GM12873 (cell line): ENCODE measurements around the gene NUP188.

Experiments
- CTCF ChIP-seq: IDR thresholded peaks from 2 replicates; pipeline ENCODE4 v1.5.1; 2012; ENCODE audit warnings: low read depth, mild to moderate bottlenecking, moderate library complexity, low read length, control low read depth; ENCODE audit not compliant: insufficient read depth; ENCODE audit errors: missing control alignments

Gene NUP188

GRCh38 chr9:128901822-128902221, 45.7 kb upstream of the NUP188 start:
- no peak for TF ChIP-seq CTCF

- TF ChIP-seq CTCF: no peak
These were observed 45.0 kb upstream of the NUP188 start for GRCh38 chr9:128902351-128903078.

GRCh38 chr9:128903079-128903461, 44.4 kb upstream of the NUP188 start:
- no peak for TF ChIP-seq CTCF

- no peak for TF ChIP-seq CTCF
These were observed 43.5 kb upstream of the NUP188 start for GRCh38 chr9:128903871-128904620.

- TF ChIP-seq CTCF: no peak
These were observed 41.5 kb upstream of the NUP188 start for GRCh38 chr9:128905964-128906363.

GRCh38 chr9:128906741-128907140, 40.8 kb upstream of the NUP188 start:
- no peak for TF ChIP-seq CTCF

- no peak for TF ChIP-seq CTCF
These were observed 39.1 kb upstream of the NUP188 start for GRCh38 chr9:128908372-128908771.
